NAMALWA (cell line): ENCODE results near the gene ANKRD34C.
"Not testable (repeated sequence)": the region's sequence is repeated elsewhere in the genome, so short reads cannot be mapped to it uniquely, and the experiment has no call there.

Source experiments
- DNase-seq: peaks from one replicate; pipeline ENCODE4 v3.0.0-alpha.2; 2015; ENCODE audit warnings: low spot score

The ANKRD34C gene

GRCh38 chr15:79311901-79312553 is 29.5 kb downstream of the ANKRD34C start:
- no peak for DNase-seq

GRCh38 chr15:79314186-79314585 is 31.7 kb downstream of the ANKRD34C start:
- DNase-seq, result no peak

- no peak for DNase-seq
These were observed 32.3 kb downstream of the ANKRD34C start for GRCh38 chr15:79314811-79315210.

GRCh38 chr15:79315623-79316328 is 33.3 kb downstream of the ANKRD34C start:
- no peak for DNase-seq

GRCh38 chr15:79316864-79317263 is 34.3 kb downstream of the ANKRD34C start:
- no peak for DNase-seq

- DNase-seq, result not testable (repeated sequence)
These were observed 37.5 kb downstream of the ANKRD34C start for GRCh38 chr15:79319973-79320372.

GRCh38 chr15:79321876-79322275 is 39.4 kb downstream of the ANKRD34C start:
- no peak for DNase-seq

GRCh38 chr15:79322306-79322705 is 39.8 kb downstream of the ANKRD34C start:
- DNase-seq, result no peak

GRCh38 chr15:79322945-79323344 is 40.4 kb downstream of the ANKRD34C start:
- DNase-seq, result no peak

- no peak for DNase-seq
These were observed 46.7 kb downstream of the ANKRD34C start for GRCh38 chr15:79329171-79329611.
